K562 (cell line): ENCODE measurements around the gene BNC2. TPM values are rescaled to one million over a fixed set of nuclear protein-coding genes. Genes with fewer than 3 reads are reported as not detected.

ENCODE experiments used
- ATF1 ChIP-seq, 2 experiments: fragments of 450-650 bp in 1 of 2; IDR thresholded peaks; 2 replicates each; pipeline ENCODE4 v1.6.1; 2016; ENCODE audit warnings: missing compliant biosample characterization in 1 of 2, missing genetic modification characterization in 1 of 2
- BRF1 ChIP-seq: IDR thresholded peaks from 3 replicates; pipeline ENCODE4 v1.6.1; 2011; ENCODE audit warnings: borderline replicate concordance, mild to moderate bottlenecking; ENCODE audit not compliant: insufficient read length; ENCODE audit errors: extremely low read depth
- MAFG ChIP-seq: fragments of 450-650 bp; conservative IDR thresholded peaks from 2 replicates; pipeline ENCODE4 v1.6.1; 2016; ENCODE audit warnings: missing genetic modification characterization, missing compliant biosample characterization
- RBM25 ChIP-seq: fragments of 200-400 bp; formaldehyde crosslinking; IDR thresholded peaks from 2 replicates; pipeline ENCODE4 v1.6.1; 2018; ENCODE audit warnings: low read length, low read depth, moderate library complexity; ENCODE audit not compliant: severe bottlenecking
- SMARCE1 ChIP-seq: fragments of 450-650 bp; IDR thresholded peaks from 2 replicates; pipeline ENCODE4 v1.7.1; 2016; ENCODE audit warnings: mild to moderate bottlenecking
- ZBTB17 ChIP-seq: fragments of 450-650 bp; formaldehyde crosslinking; IDR thresholded peaks from 2 replicates; pipeline ENCODE4 v1.4.0; 2020; ENCODE audit warnings: mild to moderate bottlenecking
- ZNF174 ChIP-seq: fragments of 250-450 bp; sonication (Bioruptor Pico); IDR thresholded peaks from 2 replicates; pipeline ENCODE4 v1.4.0; 2020; ENCODE audit warnings: mild to moderate bottlenecking
- ZNF239 ChIP-seq: fragments of 250-450 bp; sonication (Bioruptor Pico); IDR thresholded peaks from 2 replicates; pipeline ENCODE4 v1.4.0; 2020; ENCODE audit warnings: mild to moderate bottlenecking
- ZNF280A ChIP-seq: fragments of 450-650 bp; IDR thresholded peaks from 2 replicates; pipeline ENCODE4 v1.6.1; 2018; ENCODE audit warnings: mild to moderate bottlenecking, low read depth; ENCODE audit not compliant: partially characterized antibody
- polyA plus RNA-seq, 8 experiments: library from polyadenylated mRNA; depleted of rRNA in 4 of 8; stranded (reverse) in 5 of 8; unstranded in 3 of 8; fragments of >200 nt; fragmentation: Nextera tagmentation in 2 of 8; fragmentation: Illumina TruSeq in 1 of 8; extraction: Ambion mirVana in 2 of 8; extraction: Trizol in 1 of 8; gene quantifications; 2 replicates each; pipeline versions ENCODE4 v1.2.1 to v1.2.3, GENCODE V29; 2011 to 2014; ENCODE audit warnings: inconsistent platforms in 1 of 8, missing spikeins in 1 of 8
- total RNA-seq, 7 experiments: library from RNA; depleted of rRNA in 6 of 7; stranded (reverse); fragments of >200 nt in 6 of 7; fragmentation: Illumina TruSeq in 2 of 7; extraction: Trizol in 2 of 7; gene quantifications; 2 replicates each; pipeline versions ENCODE4 v1.2.1 to v1.2.3, GENCODE V29; 2011 to 2021; ENCODE audit warnings: low replicate concordance in 1 of 7
- TF ChIP-seq, protein P1 (sequence below): sonication (generic); formaldehyde crosslinking; IDR thresholded peaks from 2 replicates; pipeline ENCODE4 v1.8.0; 2022; ENCODE audit warnings: mild to moderate bottlenecking, low read depth, missing genetic modification reagents
- TF ChIP-seq, protein P2 (sequence below): fragments of 250-450 bp; sonication (Bioruptor Pico); IDR thresholded peaks from 2 replicates; pipeline ENCODE4 v1.4.0; 2020; ENCODE audit warnings: mild to moderate bottlenecking, moderate library complexity, borderline replicate concordance

BNC2 gene
- total and polyA plus RNA-seq, 9 of the 15 experiments (the other 6 are each of a cell fraction or from before 2014, with no cell fraction given): not detected

DNA sequence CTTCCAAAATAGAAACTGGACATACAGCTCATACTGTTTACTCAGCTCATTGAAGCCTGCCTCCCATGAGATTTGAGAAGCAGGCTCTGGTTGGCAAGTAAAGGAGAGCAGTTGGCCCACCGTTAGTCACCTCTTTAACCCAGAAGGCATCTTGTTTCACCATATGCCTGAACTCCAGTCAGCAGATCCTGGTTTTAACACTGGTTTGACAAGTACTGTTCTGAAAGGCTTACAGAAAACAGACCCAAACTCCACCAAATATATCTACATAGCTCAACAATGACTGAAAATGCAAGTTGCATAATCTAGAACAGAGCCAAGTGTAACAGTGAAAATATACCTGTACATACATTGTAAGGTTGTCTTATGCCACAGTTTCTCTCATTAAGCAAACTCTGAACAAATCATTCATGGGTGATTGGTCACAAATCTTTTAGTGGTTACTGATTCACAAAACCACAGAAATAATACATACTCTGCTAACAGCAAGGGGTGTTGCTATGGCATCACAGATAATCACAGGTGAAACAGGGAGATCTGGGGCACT lies 198.8 kb downstream of the BNC2 start (continued):
- TF ChIP-seq, protein P1, sequence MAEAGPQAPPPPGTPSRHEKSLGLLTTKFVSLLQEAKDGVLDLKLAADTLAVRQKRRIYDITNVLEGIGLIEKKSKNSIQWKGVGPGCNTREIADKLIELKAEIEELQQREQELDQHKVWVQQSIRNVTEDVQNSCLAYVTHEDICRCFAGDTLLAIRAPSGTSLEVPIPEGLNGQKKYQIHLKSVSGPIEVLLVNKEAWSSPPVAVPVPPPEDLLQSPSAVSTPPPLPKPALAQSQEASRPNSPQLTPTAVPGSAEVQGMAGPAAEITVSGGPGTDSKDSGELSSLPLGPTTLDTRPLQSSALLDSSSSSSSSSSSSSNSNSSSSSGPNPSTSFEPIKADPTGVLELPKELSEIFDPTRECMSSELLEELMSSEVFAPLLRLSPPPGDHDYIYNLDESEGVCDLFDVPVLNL (CRISPR knock-in tag): no peak
- TF ChIP-seq ZNF239 (CRISPR knock-in tag) (no peak), SMARCE1 (no peak), ZBTB17 (no peak), BRF1 (no peak), ZNF280A (no peak), ATF1 (CRISPR knock-in tag; IDR thresholded peaks at IDR 0.05) (no peak), ATF1 (tag; IDR thresholded peaks at IDR 0.05) (no peak), ZNF174 (CRISPR knock-in tag) (no peak), MAFG (tag) (no peak), RBM25 (no peak)
- TF ChIP-seq, protein P2, sequence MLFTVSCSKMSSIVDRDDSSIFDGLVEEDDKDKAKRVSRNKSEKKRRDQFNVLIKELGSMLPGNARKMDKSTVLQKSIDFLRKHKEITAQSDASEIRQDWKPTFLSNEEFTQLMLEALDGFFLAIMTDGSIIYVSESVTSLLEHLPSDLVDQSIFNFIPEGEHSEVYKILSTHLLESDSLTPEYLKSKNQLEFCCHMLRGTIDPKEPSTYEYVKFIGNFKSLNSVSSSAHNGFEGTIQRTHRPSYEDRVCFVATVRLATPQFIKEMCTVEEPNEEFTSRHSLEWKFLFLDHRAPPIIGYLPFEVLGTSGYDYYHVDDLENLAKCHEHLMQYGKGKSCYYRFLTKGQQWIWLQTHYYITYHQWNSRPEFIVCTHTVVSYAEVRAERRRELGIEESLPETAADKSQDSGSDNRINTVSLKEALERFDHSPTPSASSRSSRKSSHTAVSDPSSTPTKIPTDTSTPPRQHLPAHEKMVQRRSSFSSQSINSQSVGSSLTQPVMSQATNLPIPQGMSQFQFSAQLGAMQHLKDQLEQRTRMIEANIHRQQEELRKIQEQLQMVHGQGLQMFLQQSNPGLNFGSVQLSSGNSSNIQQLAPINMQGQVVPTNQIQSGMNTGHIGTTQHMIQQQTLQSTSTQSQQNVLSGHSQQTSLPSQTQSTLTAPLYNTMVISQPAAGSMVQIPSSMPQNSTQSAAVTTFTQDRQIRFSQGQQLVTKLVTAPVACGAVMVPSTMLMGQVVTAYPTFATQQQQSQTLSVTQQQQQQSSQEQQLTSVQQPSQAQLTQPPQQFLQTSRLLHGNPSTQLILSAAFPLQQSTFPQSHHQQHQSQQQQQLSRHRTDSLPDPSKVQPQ (CRISPR knock-in tag): no peak
